ENCODE measurements around the gene CYP19A1.

DNA sequence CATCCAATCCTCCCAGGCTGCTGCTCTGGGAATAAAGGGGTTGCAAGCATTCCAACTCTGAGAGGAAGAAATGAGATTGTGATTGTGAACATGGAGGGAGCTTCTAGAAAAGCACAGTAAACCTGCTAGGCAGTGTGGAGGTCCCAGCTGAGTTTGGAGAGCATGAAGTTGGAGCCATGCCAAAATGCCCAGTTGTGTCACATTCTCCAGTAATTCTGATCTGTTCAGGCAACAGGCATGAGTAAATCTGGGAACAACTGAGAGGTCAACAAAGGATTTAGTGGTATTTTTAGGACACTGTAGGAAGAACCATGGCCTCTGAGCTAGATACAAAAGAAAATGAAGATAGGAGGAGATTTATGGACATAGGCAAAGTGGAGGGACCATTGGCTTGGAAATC, 74.7 kb downstream of the CYP19A1 start:
- TF ChIP-seq, protein P1, sequence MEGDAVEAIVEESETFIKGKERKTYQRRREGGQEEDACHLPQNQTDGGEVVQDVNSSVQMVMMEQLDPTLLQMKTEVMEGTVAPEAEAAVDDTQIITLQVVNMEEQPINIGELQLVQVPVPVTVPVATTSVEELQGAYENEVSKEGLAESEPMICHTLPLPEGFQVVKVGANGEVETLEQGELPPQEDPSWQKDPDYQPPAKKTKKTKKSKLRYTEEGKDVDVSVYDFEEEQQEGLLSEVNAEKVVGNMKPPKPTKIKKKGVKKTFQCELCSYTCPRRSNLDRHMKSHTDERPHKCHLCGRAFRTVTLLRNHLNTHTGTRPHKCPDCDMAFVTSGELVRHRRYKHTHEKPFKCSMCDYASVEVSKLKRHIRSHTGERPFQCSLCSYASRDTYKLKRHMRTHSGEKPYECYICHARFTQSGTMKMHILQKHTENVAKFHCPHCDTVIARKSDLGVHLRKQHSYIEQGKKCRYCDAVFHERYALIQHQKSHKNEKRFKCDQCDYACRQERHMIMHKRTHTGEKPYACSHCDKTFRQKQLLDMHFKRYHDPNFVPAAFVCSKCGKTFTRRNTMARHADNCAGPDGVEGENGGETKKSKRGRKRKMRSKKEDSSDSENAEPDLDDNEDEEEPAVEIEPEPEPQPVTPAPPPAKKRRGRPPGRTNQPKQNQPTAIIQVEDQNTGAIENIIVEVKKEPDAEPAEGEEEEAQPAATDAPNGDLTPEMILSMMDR (IDR thresholded peaks at IDR 0.05) = no peak
- TF ChIP-seq, protein P2, sequence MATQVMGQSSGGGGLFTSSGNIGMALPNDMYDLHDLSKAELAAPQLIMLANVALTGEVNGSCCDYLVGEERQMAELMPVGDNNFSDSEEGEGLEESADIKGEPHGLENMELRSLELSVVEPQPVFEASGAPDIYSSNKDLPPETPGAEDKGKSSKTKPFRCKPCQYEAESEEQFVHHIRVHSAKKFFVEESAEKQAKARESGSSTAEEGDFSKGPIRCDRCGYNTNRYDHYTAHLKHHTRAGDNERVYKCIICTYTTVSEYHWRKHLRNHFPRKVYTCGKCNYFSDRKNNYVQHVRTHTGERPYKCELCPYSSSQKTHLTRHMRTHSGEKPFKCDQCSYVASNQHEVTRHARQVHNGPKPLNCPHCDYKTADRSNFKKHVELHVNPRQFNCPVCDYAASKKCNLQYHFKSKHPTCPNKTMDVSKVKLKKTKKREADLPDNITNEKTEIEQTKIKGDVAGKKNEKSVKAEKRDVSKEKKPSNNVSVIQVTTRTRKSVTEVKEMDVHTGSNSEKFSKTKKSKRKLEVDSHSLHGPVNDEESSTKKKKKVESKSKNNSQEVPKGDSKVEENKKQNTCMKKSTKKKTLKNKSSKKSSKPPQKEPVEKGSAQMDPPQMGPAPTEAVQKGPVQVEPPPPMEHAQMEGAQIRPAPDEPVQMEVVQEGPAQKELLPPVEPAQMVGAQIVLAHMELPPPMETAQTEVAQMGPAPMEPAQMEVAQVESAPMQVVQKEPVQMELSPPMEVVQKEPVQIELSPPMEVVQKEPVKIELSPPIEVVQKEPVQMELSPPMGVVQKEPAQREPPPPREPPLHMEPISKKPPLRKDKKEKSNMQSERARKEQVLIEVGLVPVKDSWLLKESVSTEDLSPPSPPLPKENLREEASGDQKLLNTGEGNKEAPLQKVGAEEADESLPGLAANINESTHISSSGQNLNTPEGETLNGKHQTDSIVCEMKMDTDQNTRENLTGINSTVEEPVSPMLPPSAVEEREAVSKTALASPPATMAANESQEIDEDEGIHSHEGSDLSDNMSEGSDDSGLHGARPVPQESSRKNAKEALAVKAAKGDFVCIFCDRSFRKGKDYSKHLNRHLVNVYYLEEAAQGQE (IDR thresholded peaks at IDR 0.05; ENCODE audit: insufficient read depth in 1 of 2, low read depth in 2 of 2, low read length in 1 of 2) = no peak
- TF ChIP-seq SIN3A (IDR thresholded peaks at IDR 0.05; ENCODE audit: borderline replicate concordance, insufficient read depth, low read depth, low read length) (no peak), POLR2AphosphoS5 (IDR thresholded peaks at IDR 0.05; ENCODE audit: low read depth, low read length) (no peak)
